NT2/D1 (cell line): ENCODE results near the gene APOBEC3G.

Experiments used
- SUZ12 ChIP-seq: IDR thresholded peaks from 2 replicates; pipeline ENCODE4 v1.6.1; 2011; ENCODE audit not compliant: insufficient read length, insufficient read depth; ENCODE audit errors: extremely low read depth
- ZNF274 ChIP-seq: IDR thresholded peaks from 2 replicates; pipeline ENCODE4 v1.6.1; 2011; ENCODE audit warnings: mild to moderate bottlenecking, low read depth, low read length

- TF ChIP-seq ZNF274 (no peak), SUZ12 (no peak)
Measured at GRCh38 chr22:39055658-39056057, 21.4 kb upstream of the APOBEC3G start.
